Duodenal mucosa (tissue), 2 donors: ENCODE results near the gene FOXL2.

ENCODE experiments used
- H3K27ac ChIP-seq: one replicate; pipeline ENCODE4 v1.7.0; 2013; ENCODE audit warnings: low read depth, low read length
- H3K27me3 ChIP-seq, 2 donors: one replicate each; pipeline ENCODE4 v1.7.0; 2013; ENCODE audit warnings: low read length in 2 of 2, control low read depth in 1 of 2; ENCODE audit not compliant: insufficient read depth in 2 of 2, control insufficient read depth in 1 of 2
- H3K36me3 ChIP-seq, 2 donors: one replicate each; pipeline ENCODE4 v1.7.0; 2013; ENCODE audit warnings: low read length in 2 of 2, control low read depth in 1 of 2; ENCODE audit not compliant: insufficient read depth in 2 of 2, control insufficient read depth in 1 of 2
- H3K4me1 ChIP-seq, 2 donors: one replicate each; pipeline ENCODE4 v1.7.0; 2013; ENCODE audit warnings: low read length in 2 of 2, control low read depth in 1 of 2; ENCODE audit not compliant: insufficient read depth in 2 of 2, control insufficient read depth in 1 of 2
- H3K4me3 ChIP-seq, 2 donors: one replicate each; pipeline ENCODE4 v1.7.0; 2013; ENCODE audit warnings: low read length in 2 of 2, low read depth in 1 of 2
- H3K9ac ChIP-seq, 2 donors: one replicate each; pipeline ENCODE4 v1.7.0; 2013; ENCODE audit warnings: low read length in 2 of 2, low read depth in 1 of 2
- H3K9me3 ChIP-seq, 2 donors: one replicate each; pipeline ENCODE4 v1.7.0; 2013; ENCODE audit warnings: low read length in 2 of 2, control low read depth in 1 of 2; ENCODE audit not compliant: control insufficient read depth in 1 of 2

The FOXL2 gene

DNA sequence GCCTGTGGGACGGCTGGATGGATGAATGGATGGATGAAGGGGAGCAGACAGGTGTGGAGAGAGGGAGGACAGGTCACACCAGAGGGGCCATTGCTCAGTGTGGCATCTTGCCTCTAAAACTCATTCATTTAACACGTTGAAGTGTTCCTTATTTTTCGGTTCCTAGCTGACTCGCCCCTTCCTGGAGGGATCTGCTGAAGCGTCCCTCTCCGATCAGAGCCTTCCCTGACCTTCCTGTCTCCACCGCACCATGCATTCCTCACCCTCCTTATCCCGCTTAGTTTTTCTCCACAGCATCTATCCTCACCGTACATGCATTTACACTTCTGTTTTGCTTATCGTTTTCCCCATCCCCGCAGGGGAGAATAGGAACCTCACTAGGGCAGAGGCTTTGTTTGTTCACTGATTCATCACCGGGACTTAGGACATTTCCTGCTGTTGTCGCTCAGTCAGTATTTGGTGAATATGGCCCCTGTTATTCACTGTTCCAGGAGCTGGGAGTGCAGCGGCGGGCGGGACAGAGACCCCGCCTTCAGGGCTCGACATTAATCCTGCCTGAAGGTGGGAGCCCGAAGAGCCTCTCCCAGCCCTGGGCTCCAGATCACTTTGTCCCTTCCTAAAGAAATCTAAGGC lies 32.0 kb downstream of the FOXL2 start:
- Histone ChIP-seq H3K9ac (peak overlapping the region; percentile 52 to 90), H3K27me3 (no peaks in the 10 kb centered on the region), H3K36me3 (no peaks in the 10 kb centered on the region), H3K9me3 (no peaks in the 10 kb centered on the region), H3K4me1 (peaks cover 13% of the 10 kb centered on the region in 2 donors), H3K27ac (peak overlapping the region; percentile 82), H3K4me3 (peak overlapping the region; percentile 91 to 98)

DNA sequence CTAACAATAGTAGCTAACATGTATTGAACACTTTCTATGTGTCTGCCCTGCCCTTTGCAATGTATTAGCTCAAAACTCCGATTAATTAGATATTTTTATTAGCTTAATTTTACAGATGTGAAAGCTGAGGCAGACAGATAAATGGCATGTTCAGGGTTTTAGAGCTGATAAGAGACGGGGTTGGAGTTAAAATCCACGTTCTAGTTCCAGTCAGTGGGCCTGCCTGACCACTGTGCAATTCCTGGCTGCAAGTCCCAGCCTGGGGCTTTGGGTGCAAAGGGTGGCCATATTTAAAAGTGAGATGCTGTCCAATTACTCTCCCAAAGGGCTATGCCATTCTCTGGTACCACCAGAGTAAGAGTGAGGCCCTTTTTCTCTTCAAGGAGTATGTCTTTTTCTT lies 33.2 kb downstream of the FOXL2 start:
- Histone ChIP-seq H3K27me3 (no peaks in the 10 kb centered on the region), H3K4me1 (peaks cover 13% of the 10 kb centered on the region in 2 donors), H3K36me3 (no peaks in the 10 kb centered on the region), H3K27ac (no peak overlapping the region), H3K4me3 (no peak overlapping the region), H3K9me3 (no peaks in the 10 kb centered on the region), H3K9ac (no peak overlapping the region)

DNA sequence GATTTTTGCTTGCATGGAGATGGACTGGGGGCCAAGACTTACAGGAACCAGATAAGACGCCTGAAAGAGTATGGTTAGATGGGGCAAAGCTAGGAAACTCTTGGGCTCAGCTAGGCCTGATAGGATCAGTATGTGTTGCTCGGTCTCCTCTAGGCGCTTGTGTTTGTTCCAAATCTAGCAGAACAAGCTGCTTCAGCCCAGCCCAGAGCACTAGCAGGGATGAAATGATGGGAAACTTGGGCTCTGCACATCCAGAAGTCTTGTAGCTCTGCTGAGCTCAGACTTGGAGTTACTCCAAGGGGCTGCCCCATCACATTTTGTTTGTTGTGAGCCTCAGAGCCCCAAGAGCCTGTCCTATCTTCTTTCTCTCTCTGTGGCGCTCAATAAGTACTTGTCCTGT lies 34.7 kb downstream of the FOXL2 start:
- Histone ChIP-seq H3K27ac (no peak overlapping the region), H3K4me3 (no peak overlapping the region), H3K4me1 (peaks cover 13% of the 10 kb centered on the region in 2 donors), H3K9me3 (no peaks in the 10 kb centered on the region), H3K27me3 (no peaks in the 10 kb centered on the region), H3K9ac (no peak overlapping the region), H3K36me3 (no peaks in the 10 kb centered on the region)

DNA sequence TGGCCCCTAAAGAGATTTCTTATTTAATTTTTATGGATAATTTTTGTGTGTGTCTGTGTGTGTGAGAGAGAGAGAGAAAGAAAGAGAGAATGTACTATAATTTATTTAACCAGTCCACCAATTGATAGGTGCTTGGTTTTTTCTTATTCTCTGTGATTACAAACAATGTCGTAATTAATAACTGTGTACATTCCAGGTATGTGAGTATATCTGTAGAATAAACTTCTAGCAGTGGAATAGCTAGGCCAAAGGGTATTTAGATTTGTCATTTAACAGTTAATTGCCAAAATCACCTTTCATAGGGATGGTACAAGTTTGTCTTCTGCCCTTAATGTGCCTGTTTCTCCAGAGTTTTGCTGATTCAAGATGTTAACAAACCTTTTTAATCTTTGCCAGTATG lies 35.3 kb downstream of the FOXL2 start:
- peaks cover 9% of the 10 kb centered on the region in 2 donors for H3K4me1 ChIP-seq
- H3K27me3 ChIP-seq = no peaks in the 10 kb centered on the region
- no peak overlapping the region for H3K9ac ChIP-seq
- no peaks in the 10 kb centered on the region for H3K36me3 ChIP-seq
- H3K9me3 ChIP-seq = no peaks in the 10 kb centered on the region
- H3K27ac ChIP-seq = no peak overlapping the region
- H3K4me3 ChIP-seq = no peak overlapping the region

DNA sequence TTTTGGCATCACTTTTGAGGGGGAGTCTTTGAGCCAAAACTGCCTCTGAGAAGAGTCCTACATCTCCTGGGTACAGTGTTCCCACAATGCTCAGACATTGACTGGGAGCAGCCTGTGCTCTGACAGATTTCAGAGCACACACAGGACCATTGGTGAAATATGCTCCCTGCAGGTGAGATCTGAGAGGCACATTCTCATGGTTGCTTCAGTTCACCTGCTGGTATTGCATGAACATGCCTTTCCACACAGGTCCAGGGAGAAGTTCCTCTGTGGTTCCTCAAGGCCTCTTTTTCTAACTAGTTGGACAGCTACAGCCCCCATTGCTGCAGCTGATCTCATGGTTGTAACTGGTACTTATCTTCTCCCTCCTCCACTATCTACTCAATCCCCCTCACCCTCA lies 37.0 kb downstream of the FOXL2 start:
- Histone ChIP-seq H3K4me1 (peaks cover 3 to 4% of the 10 kb centered on the region in 2 donors), H3K9me3 (no peaks in the 10 kb centered on the region), H3K27me3 (no peaks in the 10 kb centered on the region), H3K4me3 (no peak overlapping the region), H3K27ac (no peak overlapping the region), H3K9ac (no peak overlapping the region), H3K36me3 (no peaks in the 10 kb centered on the region)

GRCh38 chr3:138908846-138909245 lies 38.1 kb downstream of the FOXL2 start:
- H3K4me3 ChIP-seq = no peak overlapping the region
- no peaks in the 10 kb centered on the region for H3K9me3 ChIP-seq
- H3K36me3 ChIP-seq = no peaks in the 10 kb centered on the region
- no peak overlapping the region for H3K9ac ChIP-seq
- H3K4me1 ChIP-seq = no peaks in the 10 kb centered on the region
- H3K27me3 ChIP-seq = no peaks in the 10 kb centered on the region
- H3K27ac ChIP-seq = no peak overlapping the region

GRCh38 chr3:138907539-138907938 lies 39.4 kb downstream of the FOXL2 start:
- no peaks in the 10 kb centered on the region for H3K4me1 ChIP-seq
- H3K27me3 ChIP-seq = no peaks in the 10 kb centered on the region
- H3K4me3 ChIP-seq = no peak overlapping the region
- H3K9ac ChIP-seq = no peak overlapping the region
- no peaks in the 10 kb centered on the region for H3K36me3 ChIP-seq
- H3K27ac ChIP-seq = no peak overlapping the region
- no peaks in the 10 kb centered on the region for H3K9me3 ChIP-seq

DNA sequence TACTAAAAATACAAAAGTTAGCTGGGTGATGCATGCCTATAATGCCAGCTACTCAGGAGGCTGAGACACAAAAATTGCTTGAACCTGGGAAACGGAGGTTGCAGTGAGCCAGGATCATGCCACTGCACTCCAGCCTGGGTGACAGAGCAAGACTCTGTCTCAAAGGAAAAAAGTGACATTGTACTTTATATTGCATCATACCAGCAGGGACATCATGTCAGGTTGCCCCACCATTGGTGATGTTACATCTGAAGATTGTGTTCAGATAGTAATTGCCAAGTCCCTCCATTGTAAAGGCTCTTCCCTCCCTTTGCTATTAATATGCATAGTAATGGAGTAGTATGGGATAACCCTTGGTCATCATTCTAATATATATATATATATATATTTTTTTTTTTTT lies 44.8 kb downstream of the FOXL2 start:
- H3K9ac ChIP-seq = no peak overlapping the region
- H3K4me3 ChIP-seq = no peak overlapping the region
- H3K27ac ChIP-seq = no peak overlapping the region
- H3K36me3 ChIP-seq = no peaks in the 10 kb centered on the region
- peaks cover 11% of the 10 kb centered on the region in 2 donors for H3K4me1 ChIP-seq
- no peaks in the 10 kb centered on the region for H3K9me3 ChIP-seq
- no peaks in the 10 kb centered on the region for H3K27me3 ChIP-seq

DNA sequence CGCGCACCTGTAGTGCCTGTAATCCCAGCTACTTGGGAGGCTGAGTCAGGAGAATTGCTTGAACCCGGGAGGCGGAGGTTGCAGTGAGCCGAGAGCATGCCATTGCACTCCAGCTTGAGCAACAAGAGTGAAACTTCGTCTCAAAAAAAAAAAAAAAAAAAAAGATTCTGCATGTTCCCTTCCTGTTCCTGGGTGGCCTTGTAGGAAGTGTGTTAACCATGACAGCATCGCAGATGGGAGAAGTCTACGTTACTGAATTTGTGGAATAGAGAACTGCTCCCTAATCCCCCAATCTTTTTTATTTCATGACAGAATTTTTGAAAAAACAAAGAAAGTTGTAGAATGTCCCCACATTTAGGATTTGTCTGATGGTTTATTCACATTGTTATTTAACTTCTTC lies 45.4 kb downstream of the FOXL2 start:
- Histone ChIP-seq H3K27ac (no peak overlapping the region), H3K9ac (no peak overlapping the region), H3K36me3 (no peaks in the 10 kb centered on the region), H3K4me3 (no peak overlapping the region), H3K4me1 (peaks cover 11% of the 10 kb centered on the region in 2 donors), H3K27me3 (no peaks in the 10 kb centered on the region), H3K9me3 (no peaks in the 10 kb centered on the region)

GRCh38 chr3:138899351-138899991 lies 47.5 kb downstream of the FOXL2 start:
- H3K9ac ChIP-seq = no peak overlapping the region
- H3K4me1 ChIP-seq = peaks cover 11% of the 10 kb centered on the region in 2 donors
- no peaks in the 10 kb centered on the region for H3K27me3 ChIP-seq
- no peak overlapping the region for H3K4me3 ChIP-seq
- H3K9me3 ChIP-seq = no peaks in the 10 kb centered on the region
- no peak overlapping the region for H3K27ac ChIP-seq
- H3K36me3 ChIP-seq = no peaks in the 10 kb centered on the region
